GM19328 (cell line): ENCODE results near the gene TMEM69.
"Not testable (repeated sequence)": the region's sequence is repeated elsewhere in the genome, so short reads cannot be mapped to it uniquely, and the experiment has no call there.

Source experiments
- ATAC-seq: cut with Tn5 transposase; IDR thresholded peaks from one replicate; pipeline ENCODE4 v1.9.1; 2021; ENCODE audit warnings: mild to moderate bottlenecking, moderate library complexity; ENCODE audit not compliant: unreplicated experiment

The TMEM69 gene

GRCh38 chr1:45687754-45688740, at the start of gene TMEM69:
TMEM69 (plus strand) TSS chr1:45688181; CDS start chr1:45691069, 2,888 bp downstream.
- no peak for ATAC-seq

- ATAC-seq: no peak
Observed at GRCh38 chr1:45640293-45640692, 47.7 kb upstream of the TMEM69 start.

- no peak for ATAC-seq
Observed at GRCh38 chr1:45643321-45643720, 44.7 kb upstream of the TMEM69 start.

- no peak for ATAC-seq
Observed at GRCh38 chr1:45643978-45644377, 44.0 kb upstream of the TMEM69 start.

- no peak for ATAC-seq
Observed at GRCh38 chr1:45644661-45645060, 43.3 kb upstream of the TMEM69 start.

- ATAC-seq: no peak
Observed at GRCh38 chr1:45647248-45648021, 40.5 kb upstream of the TMEM69 start.

GRCh38 chr1:45654540-45655280, 33.3 kb upstream of the TMEM69 start:
- no peak for ATAC-seq

GRCh38 chr1:45656573-45657226, 31.3 kb upstream of the TMEM69 start:
- ATAC-seq: no peak

GRCh38 chr1:45658171-45658570, 29.8 kb upstream of the TMEM69 start:
- no peak for ATAC-seq

GRCh38 chr1:45659222-45659621, 28.8 kb upstream of the TMEM69 start:
- ATAC-seq: no peak

- ATAC-seq: no peak
Observed at GRCh38 chr1:45660336-45660735, 27.6 kb upstream of the TMEM69 start.

GRCh38 chr1:45666836-45667235, 21.1 kb upstream of the TMEM69 start:
- no peak for ATAC-seq

GRCh38 chr1:45667321-45668111, 20.5 kb upstream of the TMEM69 start:
- ATAC-seq: no peak

GRCh38 chr1:45668526-45668925, 19.5 kb upstream of the TMEM69 start:
- no peak for ATAC-seq

GRCh38 chr1:45669379-45669778, 18.6 kb upstream of the TMEM69 start:
- no peak for ATAC-seq

GRCh38 chr1:45669859-45670655, 17.9 kb upstream of the TMEM69 start:
- ATAC-seq: no peak

- ATAC-seq: no peak
Observed at GRCh38 chr1:45673956-45674355, 14.0 kb upstream of the TMEM69 start.

- no peak for ATAC-seq
Observed at GRCh38 chr1:45674478-45674877, 13.5 kb upstream of the TMEM69 start.

- not testable (repeated sequence) for ATAC-seq
Observed at GRCh38 chr1:45676553-45676952, 11.4 kb upstream of the TMEM69 start.
